Lower lobe of right lung (tissue), 2 donors: ENCODE measurements around the gene SORCS2. TPM values are rescaled to one million over a fixed set of nuclear protein-coding genes. Genes with fewer than 3 reads are reported as not detected.

Experiments used
- ATAC-seq, 2 donors: fragments of 200-7000 bp; cut with Tn5 transposase; one replicate each; pipeline ENCODE4 v1.9.1; 2020 to 2022; ENCODE audit warnings: mild to moderate bottlenecking in 2 of 2, moderate library complexity in 2 of 2
- DNase-seq: peaks from one replicate; pipeline ENCODE4 v3.0.0-alpha.2; 2020
- H3K27ac ChIP-seq: fragments of 200-600 bp; one replicate; pipeline ENCODE4 v1.8.0; 2022
- H3K27me3 ChIP-seq: fragments of 200-600 bp; one replicate; pipeline ENCODE4 v1.8.0; 2022; ENCODE audit warnings: low read depth
- H3K36me3 ChIP-seq: fragments of 200-600 bp; one replicate; pipeline ENCODE4 v1.8.0; 2022; ENCODE audit warnings: mild to moderate bottlenecking
- H3K4me1 ChIP-seq: fragments of 200-600 bp; one replicate; pipeline ENCODE4 v1.8.0; 2022
- H3K4me3 ChIP-seq: fragments of 200-600 bp; one replicate; pipeline ENCODE4 v1.8.0; 2022; ENCODE audit warnings: mild to moderate bottlenecking
- H3K9me3 ChIP-seq: fragments of 200-600 bp; one replicate; pipeline ENCODE4 v1.8.0; 2022
- intact Hi-C: fragments of 100-400 bp; cut with DNase I; formaldehyde crosslinking; loops from one replicate; pipeline ENCODE4 v1.11.0; 2022
- total RNA-seq: library from RNA; stranded (reverse); fragmentation: NEBNext Ultra II Directional; extraction: Animal tissue kit (Norgen Biotek cat#: 25700); gene quantifications from one replicate; pipeline ENCODE4 v1.2.1, GENCODE V29; 2021
- TF ChIP-seq, protein P1 (sequence below): fragments of 200-600 bp; IDR thresholded peaks from one replicate; pipeline ENCODE4 v1.8.0; 2022; ENCODE audit warnings: antibody characterized with exemption, mild to moderate bottlenecking
- donor health status: DM: no; HTN: yes; CAD: no; lungs with severe emphysema.

SORCS2 gene
- total RNA-seq, 1 donor from 2014 or later: 5.8 TPM

DNA sequence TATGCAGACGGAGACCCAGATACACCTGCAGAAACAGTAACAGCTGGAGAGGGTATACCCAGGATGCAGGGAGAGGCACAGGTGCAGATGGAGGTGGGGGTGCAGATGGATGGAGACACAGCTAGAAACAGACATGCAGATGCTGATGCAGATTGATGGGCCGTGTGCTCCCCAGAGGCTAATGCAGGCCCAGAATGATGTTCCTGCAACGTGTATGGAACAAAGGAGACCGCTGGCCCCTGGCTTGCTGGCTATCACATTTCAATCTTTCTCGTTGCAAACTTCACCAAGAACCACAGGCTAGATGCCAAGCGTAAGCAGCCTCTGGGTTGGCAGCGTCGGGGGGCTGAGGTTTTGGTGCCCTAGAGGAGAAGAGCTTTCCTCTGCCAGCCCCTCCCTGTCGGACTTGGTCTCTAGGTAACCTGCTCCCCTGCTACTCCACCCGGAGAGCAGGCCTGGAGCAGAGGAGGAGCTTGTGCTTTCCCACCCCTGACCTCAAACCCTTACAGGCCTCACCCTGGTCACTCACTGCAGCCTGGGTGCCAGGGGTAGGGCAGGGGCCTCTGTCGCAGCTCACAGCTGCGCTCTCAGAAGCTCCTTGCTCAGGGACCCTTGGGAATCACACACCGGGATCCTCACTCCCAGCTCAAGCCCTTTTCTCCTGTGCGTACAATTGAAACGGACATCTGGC, 311.4 kb downstream of the SORCS2 start:
- ATAC-seq (no peak), DNase-seq (no peak)
- Histone ChIP-seq H3K9me3 (no peaks in the 10 kb centered on the region), H3K36me3 (no peaks in the 10 kb centered on the region), H3K27me3 (no peaks in the 10 kb centered on the region), H3K27ac (no peak overlapping the region), H3K4me1 (no peaks in the 10 kb centered on the region), H3K4me3 (no peak overlapping the region)
- intact Hi-C loops: no loop called here
- TF ChIP-seq, protein P1, sequence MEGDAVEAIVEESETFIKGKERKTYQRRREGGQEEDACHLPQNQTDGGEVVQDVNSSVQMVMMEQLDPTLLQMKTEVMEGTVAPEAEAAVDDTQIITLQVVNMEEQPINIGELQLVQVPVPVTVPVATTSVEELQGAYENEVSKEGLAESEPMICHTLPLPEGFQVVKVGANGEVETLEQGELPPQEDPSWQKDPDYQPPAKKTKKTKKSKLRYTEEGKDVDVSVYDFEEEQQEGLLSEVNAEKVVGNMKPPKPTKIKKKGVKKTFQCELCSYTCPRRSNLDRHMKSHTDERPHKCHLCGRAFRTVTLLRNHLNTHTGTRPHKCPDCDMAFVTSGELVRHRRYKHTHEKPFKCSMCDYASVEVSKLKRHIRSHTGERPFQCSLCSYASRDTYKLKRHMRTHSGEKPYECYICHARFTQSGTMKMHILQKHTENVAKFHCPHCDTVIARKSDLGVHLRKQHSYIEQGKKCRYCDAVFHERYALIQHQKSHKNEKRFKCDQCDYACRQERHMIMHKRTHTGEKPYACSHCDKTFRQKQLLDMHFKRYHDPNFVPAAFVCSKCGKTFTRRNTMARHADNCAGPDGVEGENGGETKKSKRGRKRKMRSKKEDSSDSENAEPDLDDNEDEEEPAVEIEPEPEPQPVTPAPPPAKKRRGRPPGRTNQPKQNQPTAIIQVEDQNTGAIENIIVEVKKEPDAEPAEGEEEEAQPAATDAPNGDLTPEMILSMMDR: no peak

DNA sequence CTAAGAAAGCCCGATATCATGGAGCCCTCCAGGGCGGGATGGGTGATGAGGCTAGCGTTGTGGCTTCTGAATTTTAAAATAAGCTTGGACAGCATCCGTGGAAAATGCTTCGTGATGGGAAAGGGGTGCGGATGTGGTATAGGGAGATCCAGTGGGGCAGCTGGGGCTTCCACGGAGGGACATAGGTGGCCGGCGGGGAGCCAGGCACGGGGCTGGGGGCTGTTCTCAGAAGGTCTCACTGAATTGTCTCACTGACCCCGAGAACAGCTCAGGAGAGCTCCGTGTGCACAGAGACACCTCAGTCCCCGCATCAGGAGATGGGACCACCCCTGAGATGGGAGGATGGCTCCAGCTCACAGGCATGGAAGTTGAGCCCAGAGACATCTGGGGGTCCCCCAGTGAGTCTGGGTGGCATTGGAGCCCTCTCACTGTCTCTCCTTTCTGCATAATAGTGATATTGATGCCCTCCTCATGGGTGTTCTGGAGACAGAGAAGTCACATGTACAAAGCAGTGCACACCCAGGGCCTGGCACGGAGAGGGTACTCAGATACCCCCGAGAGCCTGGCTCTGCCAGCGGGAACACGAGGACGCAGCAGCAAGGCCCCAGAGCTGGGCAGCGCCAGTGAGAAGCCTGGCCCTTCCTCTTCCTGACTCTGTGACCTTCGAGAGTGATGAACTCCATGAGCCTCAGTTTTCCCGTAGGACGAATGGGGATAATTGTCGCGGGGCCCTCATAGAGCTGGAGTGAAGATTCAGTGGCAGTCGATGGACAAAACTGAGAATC, 313.0 kb downstream of the SORCS2 start:
- H3K27me3 ChIP-seq: peaks cover 8% of the 10 kb centered on the region
- no peak overlapping the region for H3K27ac ChIP-seq
- H3K36me3 ChIP-seq: no peaks in the 10 kb centered on the region
- TF ChIP-seq, protein P1: no peak
- H3K4me3 ChIP-seq: no peak overlapping the region
- intact Hi-C loops: no loop called here
- H3K9me3 ChIP-seq: no peaks in the 10 kb centered on the region
- DNase-seq (no peak), ATAC-seq (no peak)
- no peaks in the 10 kb centered on the region for H3K4me1 ChIP-seq

DNA sequence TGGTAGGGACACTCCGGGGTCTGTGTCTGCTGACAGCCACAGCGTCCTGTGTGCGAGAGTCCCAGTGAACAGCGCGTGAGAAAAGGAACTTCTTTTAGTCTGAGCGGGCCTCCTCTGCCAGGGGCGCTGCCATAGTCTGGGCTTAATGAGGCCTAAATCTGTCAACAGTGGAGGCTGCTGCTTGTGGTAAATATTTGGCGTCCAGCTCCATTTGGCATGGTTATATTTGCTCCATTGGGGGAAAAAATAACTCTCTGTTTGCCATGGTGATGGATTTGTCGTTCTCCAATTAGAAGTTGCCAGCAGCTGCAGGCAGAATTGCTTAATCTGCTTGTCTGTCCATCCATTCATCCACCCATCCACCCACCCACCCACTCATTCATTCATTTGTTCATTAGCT, 313.8 kb downstream of the SORCS2 start:
- TF ChIP-seq, protein P1: no peak
- H3K4me1 ChIP-seq: no peaks in the 10 kb centered on the region
- intact Hi-C loops: no loop called here
- no peak for DNase-seq
- H3K27me3 ChIP-seq: peaks cover 11% of the 10 kb centered on the region
- no peaks in the 10 kb centered on the region for H3K9me3 ChIP-seq
- H3K36me3 ChIP-seq: no peaks in the 10 kb centered on the region
- no peak overlapping the region for H3K4me3 ChIP-seq
- ATAC-seq: no peak
- no peak overlapping the region for H3K27ac ChIP-seq

DNA sequence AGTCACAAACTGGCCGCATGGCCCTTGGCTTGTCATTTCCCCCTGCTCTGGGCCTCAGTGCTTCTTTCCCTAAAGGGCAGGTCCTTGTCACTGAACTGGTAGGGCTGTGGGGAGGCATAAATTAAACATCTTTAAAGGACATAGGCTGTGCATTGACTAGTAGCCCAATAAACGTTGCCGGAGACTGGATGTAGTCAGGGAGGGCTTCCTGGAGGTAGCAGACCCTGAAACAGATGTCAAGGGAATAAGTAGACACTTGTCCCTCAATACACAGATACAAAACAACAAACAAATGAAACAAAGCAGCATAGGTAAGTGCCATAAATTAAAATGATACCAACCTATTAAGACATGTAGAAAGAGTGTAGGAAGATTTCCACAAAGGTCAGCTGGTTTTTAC, 314.2 kb downstream of the SORCS2 start:
- DNase-seq (no peak), ATAC-seq (no peak)
- Histone ChIP-seq H3K36me3 (no peaks in the 10 kb centered on the region), H3K27ac (no peak overlapping the region), H3K4me3 (no peak overlapping the region), H3K27me3 (peaks cover 11% of the 10 kb centered on the region), H3K4me1 (no peaks in the 10 kb centered on the region), H3K9me3 (no peaks in the 10 kb centered on the region)
- TF ChIP-seq, protein P1: no peak
- intact Hi-C loops: no loop called here

DNA sequence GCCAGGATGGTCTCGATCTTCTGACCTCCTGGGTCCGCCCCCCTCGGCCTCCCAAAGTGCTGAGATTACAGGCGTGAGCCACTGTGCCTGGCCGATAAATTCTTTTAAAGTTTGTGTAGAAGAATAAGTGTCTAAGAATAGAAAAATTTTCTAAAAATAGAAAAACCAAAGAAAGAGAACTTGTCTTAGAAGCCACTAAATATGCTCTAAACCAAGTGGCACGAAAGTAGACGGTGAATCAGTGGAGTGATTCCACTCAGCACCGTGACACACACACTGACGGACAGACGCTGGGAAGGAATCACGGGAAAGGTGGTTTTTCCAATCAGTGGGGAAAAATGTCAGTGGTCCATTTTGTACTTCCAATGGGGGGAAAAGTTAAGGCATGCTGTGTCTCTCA, 315.0 kb downstream of the SORCS2 start:
- no peak for DNase-seq
- H3K4me3 ChIP-seq: no peak overlapping the region
- H3K27me3 ChIP-seq: peaks cover 11% of the 10 kb centered on the region
- TF ChIP-seq, protein P1: no peak
- H3K4me1 ChIP-seq: no peaks in the 10 kb centered on the region
- H3K36me3 ChIP-seq: no peaks in the 10 kb centered on the region
- H3K9me3 ChIP-seq: no peaks in the 10 kb centered on the region
- H3K27ac ChIP-seq: no peak overlapping the region
- ATAC-seq: no peak
- intact Hi-C loops: no loop called here
